HepG2 (cell line): ENCODE measurements around the gene NDUFB11. TPM values are rescaled to one million over a fixed set of nuclear protein-coding genes. Genes with fewer than 3 reads are reported as not detected.

Experiments
- ATAC-seq: fragments of 200-7000 bp; cut with Tn5 transposase; 3 replicates; pipeline ENCODE4 v1.9.1; 2020; ENCODE audit warnings: mild to moderate bottlenecking, moderate library complexity
- BruUV-seq: library from RNA; stranded (reverse); fragments of 400-500 nt; replicated peaks from 2 replicates; lab custom pipeline; 2021; lab: Mats Ljungman, UMichigan
- CTCF ChIA-PET: fragments of 300-600 bp; formaldehyde crosslinking; extraction: SDS; loops from one replicate; lab custom pipeline; 2021; ENCODE audit warnings: low total read pairs, inconsistent platforms, low intra/inter-chr PET ratio; lab: Yijun Ruan, JAX
- POLR2A ChIA-PET: fragments of 350-600 bp; sonication (Branson Sonifier 250); formaldehyde crosslinking; loops from one replicate; lab custom pipeline; 2020; ENCODE audit warnings: antibody characterized with exemption, inconsistent platforms; lab: Yijun Ruan, JAX
- DNase-seq: peaks from one replicate; pipeline ENCODE4 v3.0.0-alpha.2; 2015; ENCODE audit warnings: low spot score
- FAIRE-seq: peaks from 3 replicates; lab custom pipeline; 2011; peaks lifted over from hg19 to GRCh38; lab: Jason Lieb, UNC
- H2AFZ ChIP-seq: one replicate; pipeline ENCODE4 v1.6.1; 2011; ENCODE audit warnings: low read length, inconsistent platforms
- H3K27ac ChIP-seq: fragments of 300-600 bp; 3 replicates; pipeline ENCODE4 v1.8.0; 2011; ENCODE audit warnings: mixed run types, mild to moderate bottlenecking, mixed read lengths, low read length, inconsistent platforms; ENCODE audit not compliant: insufficient read depth; ENCODE audit errors: extremely low read length
- H3K27me3 ChIP-seq, 2 experiments: fragments of 200-600 bp in 1 of 2; 2 replicates in 1 of 2; 3 replicates in 1 of 2; pipeline versions ENCODE4 v1.6.0 to v1.8.0; 2011; ENCODE audit warnings: low read length in 2 of 2, mild to moderate bottlenecking in 2 of 2, moderate library complexity in 2 of 2, inconsistent platforms in 1 of 2; ENCODE audit not compliant: insufficient read depth in 2 of 2, control insufficient read depth in 1 of 2
- H3K36me3 ChIP-seq, 2 experiments: fragments of 200-600 bp in 1 of 2; replicated peaks in 1 of 2; 2 replicates in 1 of 2; 3 replicates in 1 of 2; pipeline versions ENCODE4 v1.5.1 to v1.8.0; 2011; ENCODE audit warnings: low read length in 2 of 2, inconsistent platforms in 1 of 2; ENCODE audit not compliant: insufficient read depth in 2 of 2, control insufficient read depth in 1 of 2
- H3K4me1 ChIP-seq: 2 replicates; pipeline ENCODE4 v1.5.1; 2012; ENCODE audit warnings: low read length, inconsistent platforms; ENCODE audit not compliant: insufficient read depth
- H3K4me2 ChIP-seq: 2 replicates; pipeline ENCODE4 v1.6.0; 2011; ENCODE audit warnings: low read depth, low read length, inconsistent platforms
- H3K4me3 ChIP-seq, 3 experiments: fragments of 200-600 bp in 1 of 3; sonication (generic), shearing (Covaris generic) in 1 of 3; replicated peaks in 1 of 3; 2 replicates each; pipeline ENCODE4 v1.5.1; 2011 to 2016; ENCODE audit warnings: low read length in 3 of 3, inconsistent platforms in 2 of 3, low read depth in 2 of 3, mild to moderate bottlenecking in 2 of 3, control low read depth in 1 of 3, mixed read lengths in 1 of 3; ENCODE audit not compliant: insufficient read depth in 1 of 3
- H3K79me2 ChIP-seq: one replicate; pipeline ENCODE4 v1.6.1; 2011; ENCODE audit warnings: low read length, inconsistent platforms; ENCODE audit not compliant: insufficient read depth
- H3K9ac ChIP-seq: 2 replicates; pipeline ENCODE4 v1.6.0; 2011; ENCODE audit warnings: mild to moderate bottlenecking, low read depth, low read length, inconsistent platforms; ENCODE audit not compliant: insufficient read depth
- H3K9me3 ChIP-seq: 2 replicates; pipeline ENCODE4 v1.5.1; 2012; ENCODE audit warnings: mild to moderate bottlenecking, low read length
- H4K20me1 ChIP-seq: 2 replicates; pipeline ENCODE4 v1.6.0; 2011; ENCODE audit warnings: inconsistent platforms, mild to moderate bottlenecking, low read length, moderate library complexity; ENCODE audit not compliant: insufficient read depth
- ARNT2 ChIP-seq: sonication (generic); formaldehyde crosslinking; IDR thresholded peaks from 2 replicates; pipeline ENCODE4 v1.8.0; 2022; ENCODE audit warnings: mild to moderate bottlenecking, low read depth, missing genetic modification reagents, moderate library complexity
- ATF3 ChIP-seq: sonication (generic); formaldehyde crosslinking; IDR thresholded peaks from 2 replicates; pipeline ENCODE4 v1.4.0; 2020; ENCODE audit warnings: missing genetic modification reagents
- KDM6A ChIP-seq: IDR thresholded peaks from 2 replicates; pipeline ENCODE4 v1.6.1; 2016; ENCODE audit warnings: low read depth
- MAFF ChIP-seq: IDR thresholded peaks from 2 replicates; pipeline ENCODE4 v1.6.1; 2011; ENCODE audit warnings: low read depth, low read length, improper control_type of control experiment
- MEIS2 ChIP-seq: sonication (generic); formaldehyde crosslinking; IDR thresholded peaks from 2 replicates; pipeline ENCODE4 v1.9.0; 2021; ENCODE audit warnings: mild to moderate bottlenecking, missing genetic modification reagents
- SIX1 ChIP-seq: sonication (generic); formaldehyde crosslinking; IDR thresholded peaks from 2 replicates; pipeline ENCODE4 v1.4.0; 2020; ENCODE audit warnings: missing genetic modification reagents, borderline replicate concordance
- SYNCRIP ChIP-seq: fragments of 200-400 bp; formaldehyde crosslinking; IDR thresholded peaks from 2 replicates; pipeline ENCODE4 v1.6.1; 2018; ENCODE audit warnings: mild to moderate bottlenecking, low read depth, low read length; ENCODE audit not compliant: insufficient read depth
- TFDP1 ChIP-seq: IDR thresholded peaks from 2 replicates; pipeline ENCODE4 v1.6.1; 2016; ENCODE audit warnings: missing compliant biosample characterization, missing genetic modification reagents, borderline replicate concordance
- ZBTB39 ChIP-seq: sonication (generic); formaldehyde crosslinking; IDR thresholded peaks from 2 replicates; pipeline ENCODE4 v1.5.0; 2020; ENCODE audit warnings: missing genetic modification reagents
- ZFP36 ChIP-seq: fragments of 150-350 bp; IDR thresholded peaks from 2 replicates; pipeline ENCODE4 v1.6.1; 2018; ENCODE audit warnings: borderline replicate concordance, low read length, low read depth; ENCODE audit not compliant: partially characterized antibody
- ZNF546 ChIP-seq: sonication (generic); formaldehyde crosslinking; conservative IDR thresholded peaks from 2 replicates; pipeline ENCODE4 v1.8.1; 2023; ENCODE audit warnings: mild to moderate bottlenecking, missing genetic modification reagents
- ZNF556 ChIP-seq: sonication (generic); formaldehyde crosslinking; IDR thresholded peaks from 2 replicates; pipeline ENCODE4 v1.4.0; 2020; ENCODE audit warnings: mild to moderate bottlenecking, missing genetic modification reagents, borderline replicate concordance
- ZSCAN22 ChIP-seq: sonication (generic); formaldehyde crosslinking; IDR thresholded peaks from 2 replicates; pipeline ENCODE4 v1.4.0; 2020; ENCODE audit warnings: mild to moderate bottlenecking, missing genetic modification reagents
- WGBS: methylation state at CpG from one replicate; pipeline ENCODE4 v1.1.6; 2017; ENCODE audit warnings: low lambda C conversion rate; 5-methylcytosine and 5-hydroxymethylcytosine counted together
- in situ Hi-C: cut with HindIII; loops from 2 replicates; pipeline ENCODE4 v1.10.0; 2017; ENCODE audit warnings: low pct_unique_long_range_greater_than_20kb; ENCODE audit not compliant: extremely low pct_ligation_motif_present
- intact Hi-C: fragments of 100-400 bp; cut with micrococcal nuclease; formaldehyde crosslinking; loops from one replicate; pipeline ENCODE4 v1.10.0; 2022; ENCODE audit not compliant: unreplicated experiment
- polyA plus RNA-seq, 8 experiments: library from polyadenylated mRNA; depleted of rRNA in 3 of 8; stranded (reverse) in 7 of 8; unstranded in 1 of 8; fragments of >200 nt; fragmentation: Illumina TruSeq in 4 of 8; extraction: Trizol in 4 of 8; gene quantifications; 2 replicates each; pipeline versions ENCODE4 v1.2.1 to v1.2.3, GENCODE V29; 2011 to 2016; ENCODE audit warnings: low read depth in 4 of 8, missing spikeins in 1 of 8, mixed read lengths in 1 of 8; ENCODE audit not compliant: insufficient read depth in 1 of 8
- total RNA-seq, 5 experiments: library from RNA; depleted of rRNA; stranded (reverse); fragments of >200 nt; fragmentation: Illumina TruSeq; extraction: Trizol; gene quantifications; 2 replicates each; pipeline ENCODE4 v1.2.3, GENCODE V29; 2016; ENCODE audit warnings: low read depth in 1 of 5
- TF ChIP-seq, protein P1 (sequence below), 2 experiments: sonication (generic) in 1 of 2; formaldehyde crosslinking in 1 of 2; IDR thresholded peaks; 2 replicates each; pipeline versions ENCODE4 v1.5.1 to v1.6.1; 2011 to 2020; ENCODE audit warnings: borderline replicate concordance in 1 of 2, low read depth in 1 of 2, low read length in 1 of 2, mild to moderate bottlenecking in 1 of 2, missing genetic modification reagents in 1 of 2, moderate library complexity in 1 of 2

NDUFB11 gene
- total and polyA plus RNA-seq, 2 of the 13 experiments (the other 11 are each of a cell fraction or from before 2014, with no cell fraction given) = 46.6 to 100 TPM

DNA sequence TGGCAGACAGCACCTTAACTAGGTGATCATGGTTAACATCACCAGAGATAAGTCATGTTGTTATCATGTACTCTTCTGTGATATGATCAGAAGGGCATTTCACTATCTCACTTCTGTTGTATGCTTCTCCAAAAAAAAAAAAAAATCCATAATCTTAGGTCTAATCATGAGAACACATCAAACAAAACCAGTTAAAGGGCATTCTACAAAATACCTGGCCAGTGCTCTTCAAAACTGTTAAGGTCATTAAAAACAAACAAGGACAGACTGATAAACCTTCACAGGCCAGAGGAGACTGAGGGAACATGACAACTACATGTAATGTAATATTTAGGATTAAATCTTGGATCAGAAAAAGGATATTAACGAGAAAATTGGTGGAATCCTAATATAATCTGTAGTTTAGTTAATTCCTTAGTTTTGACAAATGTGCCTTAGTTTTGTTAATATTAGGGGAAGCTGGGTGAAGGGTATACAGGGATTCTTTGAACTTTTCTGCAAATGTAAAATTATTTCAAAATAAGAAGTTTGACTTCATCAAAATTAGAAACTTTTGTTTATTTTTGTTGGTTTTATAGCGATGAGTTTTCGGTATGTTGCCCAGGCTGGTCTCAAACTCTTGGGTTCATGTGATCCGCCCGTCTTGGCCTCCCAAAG, 18.6 kb upstream of the NDUFB11 start (continued):
- TF ChIP-seq, protein P1, sequence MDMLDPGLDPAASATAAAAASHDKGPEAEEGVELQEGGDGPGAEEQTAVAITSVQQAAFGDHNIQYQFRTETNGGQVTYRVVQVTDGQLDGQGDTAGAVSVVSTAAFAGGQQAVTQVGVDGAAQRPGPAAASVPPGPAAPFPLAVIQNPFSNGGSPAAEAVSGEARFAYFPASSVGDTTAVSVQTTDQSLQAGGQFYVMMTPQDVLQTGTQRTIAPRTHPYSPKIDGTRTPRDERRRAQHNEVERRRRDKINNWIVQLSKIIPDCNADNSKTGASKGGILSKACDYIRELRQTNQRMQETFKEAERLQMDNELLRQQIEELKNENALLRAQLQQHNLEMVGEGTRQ (IDR thresholded peaks at IDR 0.05; ENCODE audit: low read depth, low read length) = no peak
- TF ChIP-seq, protein P1 (CRISPR knock-in tag; IDR thresholded peaks at IDR 0.05; ENCODE audit: borderline replicate concordance) = no peak
- TF ChIP-seq KDM6A (no peak), ZSCAN22 (CRISPR knock-in tag) (no peak), MAFF (no peak), SYNCRIP (no peak)

- Histone ChIP-seq H4K20me1 (peaks cover 2% of the 10 kb centered on the region; the same call in 1 of the 2 replicates), H3K4me1 (peaks cover 36% of the 10 kb centered on the region), H3K4me2 (no peak overlapping the region), H3K4me3 (no peak overlapping the region), H3K9ac (peak overlapping the region; percentile 43)
- ATAC-seq = no peak
- TF ChIP-seq MEIS2 (CRISPR knock-in tag) (no peak), TFDP1 (no peak), ZNF556 (CRISPR knock-in tag) (no peak), ZNF546 (CRISPR knock-in tag) (no peak), ZBTB39 (CRISPR knock-in tag) (no peak), ATF3 (CRISPR knock-in tag) (no peak), SIX1 (CRISPR knock-in tag) (no peak), ARNT2 (CRISPR knock-in tag) (no peak), ZFP36 (no peak)
- TF ChIP-seq, all 625 proteins: peak for 0
- CTCF ChIA-PET = no interaction called here
- no TSS peak for BruUV-seq
- intact Hi-C loops = loop anchor here (2.0 kb wide), 1 partner anchor 16 kb away; the partner anchor contains the start of genes NDUFB11 and RBM10
- Histone ChIP-seq H3K9me3 (no peaks in the 10 kb centered on the region), H3K27me3 (no peaks in the 10 kb centered on the region), H3K36me3 (peaks cover 2 to 10% of the 10 kb centered on the region in 2 experiments; a peak in 2 of 5 replicates), H3K27ac (peak overlapping the region; percentile 82), H3K79me2 (peaks cover 42% of the 10 kb centered on the region), H2AFZ (no peak overlapping the region)
- FAIRE-seq (no peak), DNase-seq (no peak)
- 93% methylated on average over 4 of the region's 4 CpGs for WGBS
- POLR2A ChIA-PET = interaction anchor here (1.6 kb wide), 1 partner anchor 16 kb away, joined by 4 read pairs; the partner anchor contains the start of gene RBM10
- in situ Hi-C loops = no loop called here
Observed at GRCh38 chrX:47160781-47161180, 16.3 kb upstream of the NDUFB11 start.
